NCI-H2081 (cell line): ENCODE results near the gene ALG3.

Experiments
- DNase-seq, 2 experiments: peaks; one replicate each; lab custom pipeline; 2025; lab: John Stamatoyannopoulos, UW

ALG3 gene

DNA sequence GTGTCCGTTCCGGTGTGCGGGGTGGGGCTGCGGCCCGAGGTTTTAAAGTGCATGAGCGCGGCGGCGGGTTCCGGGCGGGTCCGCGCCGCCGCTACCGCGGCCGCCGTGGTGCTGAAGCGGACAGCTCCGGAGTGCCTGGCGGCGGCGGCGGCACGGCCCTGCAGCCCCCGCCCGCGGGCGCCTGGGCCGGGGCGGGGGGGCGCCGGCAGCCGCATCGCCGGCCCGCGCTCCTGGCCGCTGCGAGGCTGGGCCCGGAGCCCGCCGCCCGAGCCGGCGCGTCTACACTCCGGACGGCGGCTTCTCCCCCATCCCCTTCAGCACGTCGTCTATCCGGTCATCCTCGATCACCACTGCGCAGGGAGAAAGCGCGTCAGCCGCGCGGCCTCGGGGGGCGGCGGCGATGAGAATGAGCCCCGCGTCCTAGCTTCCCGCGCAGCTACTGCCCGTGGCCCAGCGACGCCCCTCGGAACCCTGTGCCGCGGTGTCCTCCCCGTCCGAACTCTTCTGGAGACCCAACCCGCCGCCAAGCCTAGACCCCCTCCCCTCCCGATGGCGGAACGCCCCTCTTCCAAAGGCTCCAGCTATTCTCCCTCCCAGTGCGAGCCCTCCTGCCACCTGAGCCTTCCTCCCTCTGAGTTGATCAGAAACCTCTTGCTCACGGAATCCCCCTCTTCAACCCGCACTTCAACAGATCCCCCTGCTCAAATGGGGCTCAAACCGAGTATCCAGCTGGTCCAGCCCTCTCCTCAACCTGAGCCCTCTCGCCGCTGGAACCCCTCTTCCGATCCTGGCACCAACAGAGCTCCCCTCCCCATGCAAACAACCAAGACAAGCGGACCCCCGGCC is 11.3 kb upstream of the ALG3 start:
- DNase-seq: peak; percentile 30 to 44

DNA sequence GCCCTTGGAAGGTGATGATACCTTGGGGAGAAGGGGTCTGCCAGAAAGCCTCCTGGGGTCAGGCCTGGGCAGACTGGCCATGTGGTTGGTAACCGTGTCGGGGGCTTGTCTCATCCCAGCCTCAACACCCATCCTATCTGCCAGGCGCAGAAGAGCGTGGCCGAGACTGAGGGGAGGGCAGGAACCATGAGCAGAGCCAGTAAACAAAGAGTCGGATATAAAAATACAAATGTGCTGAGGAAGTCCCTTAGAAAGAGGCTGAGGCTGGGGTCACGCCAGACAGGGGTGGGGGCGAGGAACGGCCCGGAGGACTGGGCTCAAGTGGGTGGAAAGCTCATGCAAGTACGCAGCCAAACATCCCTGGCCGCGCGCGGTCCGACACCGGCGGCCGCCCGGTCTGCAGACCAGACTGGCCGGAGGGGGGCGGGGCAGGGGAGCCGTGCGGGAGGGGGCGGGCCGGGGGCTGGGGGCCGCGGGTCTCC is 10.7 kb upstream of the ALG3 start:
- DNase-seq: no peak

DNA sequence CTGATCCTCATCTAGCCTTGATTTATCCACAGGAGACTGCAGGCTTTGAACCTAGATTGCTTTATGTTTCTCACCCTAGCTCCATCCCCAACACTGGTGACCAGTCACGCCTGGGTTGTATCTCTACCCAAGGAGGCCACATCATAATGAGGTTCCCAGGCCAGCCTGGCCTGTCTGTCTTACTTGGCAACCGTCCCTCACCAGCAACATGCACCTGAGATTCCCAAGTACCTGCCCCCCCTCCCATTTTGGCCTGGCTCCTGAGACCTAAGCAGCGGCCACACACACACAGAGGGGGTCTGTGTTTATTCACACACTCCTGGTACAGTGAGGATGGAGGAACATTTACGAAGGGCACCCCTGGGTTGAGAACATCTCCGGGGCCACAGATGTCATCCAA is 10.2 kb upstream of the ALG3 start:
- DNase-seq: no peak

DNA sequence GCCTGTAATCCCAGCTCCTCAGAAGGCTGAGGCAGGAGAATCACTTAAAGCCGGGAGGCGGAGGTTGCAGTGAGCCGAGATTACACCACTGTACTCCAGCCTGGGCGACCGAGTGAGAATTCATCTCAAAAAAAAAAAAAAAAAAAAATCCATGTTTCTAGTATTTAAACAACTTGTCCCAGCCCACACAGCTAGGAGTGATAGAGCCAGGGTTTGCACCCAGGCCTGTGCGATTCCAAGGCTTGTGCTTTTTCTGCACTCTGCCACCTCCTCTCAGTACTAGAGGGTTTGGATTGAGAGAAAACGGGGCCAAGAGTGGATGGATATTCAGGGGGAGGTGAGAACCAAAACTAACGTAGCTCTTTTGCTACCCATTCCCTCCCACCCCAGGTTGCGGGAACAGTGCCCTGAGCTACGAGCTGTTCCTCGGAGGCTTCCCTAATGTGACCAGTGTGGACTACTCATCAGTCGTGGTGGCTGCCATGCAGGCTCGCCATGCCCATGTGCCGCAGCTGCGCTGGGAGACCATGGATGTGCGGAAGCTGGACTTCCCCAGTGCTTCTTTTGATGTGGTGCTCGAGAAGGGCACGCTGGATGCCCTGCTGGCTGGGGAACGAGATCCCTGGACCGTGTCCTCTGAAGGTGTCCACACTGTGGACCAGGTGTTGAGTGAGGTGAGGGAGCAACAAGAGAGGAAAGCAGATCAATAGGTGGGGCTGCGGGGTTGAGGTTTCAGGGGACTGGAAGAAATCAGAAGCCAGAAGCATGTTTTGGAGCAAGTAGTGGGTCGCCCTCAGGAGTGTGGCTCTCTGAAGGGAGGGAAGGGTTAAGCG is 8.5 kb upstream of the ALG3 start:
- DNase-seq: no peak

DNA sequence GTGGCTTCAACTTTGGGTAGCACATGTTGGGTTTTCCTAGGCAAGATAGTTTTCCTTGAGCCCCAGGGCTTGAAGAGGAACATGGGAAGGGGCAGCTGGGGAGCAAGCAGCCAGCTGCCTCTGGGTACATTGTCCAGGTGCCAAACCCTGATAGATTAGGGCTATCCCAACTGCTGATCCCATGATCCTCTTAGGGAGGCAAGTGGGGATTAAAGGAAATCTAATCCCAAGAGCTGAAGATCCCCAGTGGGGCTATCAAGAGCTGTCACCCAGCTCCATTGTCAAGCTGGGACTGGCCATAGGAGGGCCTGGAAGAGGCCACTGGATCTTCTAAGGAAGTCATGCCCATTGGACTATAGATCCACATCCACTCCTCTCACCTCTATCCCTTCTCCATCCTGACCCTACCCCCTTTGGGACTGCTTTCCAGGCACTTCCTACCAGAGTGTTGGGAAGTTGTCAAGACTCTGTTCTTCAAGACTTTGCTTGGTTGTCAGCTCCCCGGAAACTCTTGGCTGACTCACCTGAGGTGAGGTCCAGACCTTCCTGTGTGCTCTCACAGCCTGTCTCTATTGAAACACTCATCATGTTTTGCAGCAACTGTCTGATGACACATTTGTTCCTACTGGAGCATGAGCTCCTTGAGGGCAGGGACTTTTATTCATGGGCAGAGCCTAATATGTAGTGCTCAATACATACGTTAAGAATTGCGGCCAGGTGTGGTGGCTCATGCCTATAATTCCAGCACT is 6.7 kb upstream of the ALG3 start:
- no peak for DNase-seq

DNA sequence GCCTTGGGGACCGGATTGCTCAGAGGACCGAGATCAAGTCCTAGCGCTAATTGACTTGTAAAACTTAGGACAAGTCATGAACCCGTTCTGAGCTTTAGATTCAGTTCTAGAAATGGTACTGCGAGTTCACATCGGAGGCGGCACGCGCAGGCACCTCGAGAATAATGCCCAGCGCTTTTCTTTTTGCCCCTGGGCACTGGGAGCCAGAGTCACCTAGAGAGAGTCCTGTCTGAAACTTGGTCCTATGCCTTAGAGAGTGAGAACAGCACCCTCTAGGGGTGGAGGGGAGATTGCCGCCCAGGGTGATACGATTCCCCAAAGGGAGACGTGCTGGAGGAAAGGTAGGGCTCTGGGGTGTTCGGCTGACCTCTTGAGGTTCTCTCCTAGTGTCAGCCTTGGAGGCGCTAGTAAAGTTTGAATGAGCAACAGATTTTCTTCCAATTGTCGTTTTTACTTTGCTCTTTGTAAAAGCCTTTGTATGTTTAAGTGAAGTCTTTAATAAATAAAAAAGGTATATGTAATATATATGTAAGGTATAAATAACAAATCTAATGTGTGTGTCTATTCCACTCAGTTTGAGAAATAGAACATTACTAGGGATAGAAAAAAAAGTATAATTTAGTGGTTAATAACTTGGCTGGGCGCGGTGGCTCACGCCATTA is 1.5 kb upstream of the ALG3 start:
- DNase-seq: peak; percentile 97

DNA sequence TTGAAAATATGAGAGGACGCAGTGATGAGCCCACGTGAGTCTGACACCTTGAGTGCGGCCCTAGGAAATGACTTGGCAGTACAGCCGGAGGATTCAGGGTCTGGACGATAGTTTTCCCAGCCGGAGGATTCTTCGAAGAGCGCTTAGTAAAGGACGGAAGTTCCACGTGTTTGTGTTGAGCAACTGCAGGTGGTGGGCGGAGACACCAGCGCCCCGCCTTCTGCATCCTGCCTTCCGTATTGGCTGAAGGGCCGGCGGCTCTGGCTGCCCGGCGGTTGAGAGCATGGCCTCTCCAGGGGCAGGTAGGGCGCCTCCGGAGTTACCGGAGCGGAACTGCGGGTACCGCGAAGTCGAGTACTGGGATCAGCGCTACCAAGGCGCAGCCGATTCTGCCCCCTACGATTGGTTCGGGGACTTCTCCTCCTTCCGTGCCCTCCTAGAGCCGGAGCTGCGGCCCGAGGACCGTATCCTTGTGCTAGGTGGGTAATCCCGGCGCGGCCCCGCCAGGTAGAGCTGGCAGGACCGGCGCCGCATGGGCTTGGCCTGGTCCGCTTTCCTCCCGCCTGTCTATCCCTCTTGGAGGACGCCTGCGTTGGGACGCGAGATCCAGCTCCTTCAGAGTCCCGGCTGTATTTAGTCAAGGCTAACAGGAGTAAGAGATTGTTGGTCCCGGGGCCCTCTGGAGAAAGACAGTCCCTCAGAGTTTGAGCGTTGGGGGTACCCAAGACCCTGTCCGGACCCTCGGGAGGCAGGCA is 827 bp upstream of the ALG3 start, which contains the start of gene EEF1AKMT4:
Gene EEF1AKMT4, plus strand, starts transcription at position 261 of the 755 bp plus-strand sequence. Its CDS starts 23 bp downstream, at position 284.
- peak; percentile 99 to 100 for DNase-seq

DNA sequence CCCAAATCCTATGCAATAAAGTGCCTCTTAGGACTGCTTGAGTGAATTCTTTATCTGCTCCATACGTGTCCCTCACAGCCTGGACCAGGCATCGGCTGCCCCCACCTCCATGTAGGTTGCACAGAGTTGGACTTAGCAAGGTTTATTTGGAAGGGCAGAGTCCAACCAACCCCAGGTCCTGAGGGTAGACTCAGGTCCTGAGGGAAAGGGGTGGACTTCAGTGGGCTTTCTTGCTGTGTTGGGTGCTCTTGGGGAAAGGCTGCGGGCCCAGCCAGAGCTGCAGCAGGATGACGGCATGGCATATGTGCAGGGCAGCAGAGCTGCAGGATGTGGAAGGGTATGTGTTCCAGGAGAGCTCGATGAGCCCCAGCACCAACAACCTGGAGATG is 6.5 kb downstream of the ALG3 start:
- no peak for DNase-seq

DNA sequence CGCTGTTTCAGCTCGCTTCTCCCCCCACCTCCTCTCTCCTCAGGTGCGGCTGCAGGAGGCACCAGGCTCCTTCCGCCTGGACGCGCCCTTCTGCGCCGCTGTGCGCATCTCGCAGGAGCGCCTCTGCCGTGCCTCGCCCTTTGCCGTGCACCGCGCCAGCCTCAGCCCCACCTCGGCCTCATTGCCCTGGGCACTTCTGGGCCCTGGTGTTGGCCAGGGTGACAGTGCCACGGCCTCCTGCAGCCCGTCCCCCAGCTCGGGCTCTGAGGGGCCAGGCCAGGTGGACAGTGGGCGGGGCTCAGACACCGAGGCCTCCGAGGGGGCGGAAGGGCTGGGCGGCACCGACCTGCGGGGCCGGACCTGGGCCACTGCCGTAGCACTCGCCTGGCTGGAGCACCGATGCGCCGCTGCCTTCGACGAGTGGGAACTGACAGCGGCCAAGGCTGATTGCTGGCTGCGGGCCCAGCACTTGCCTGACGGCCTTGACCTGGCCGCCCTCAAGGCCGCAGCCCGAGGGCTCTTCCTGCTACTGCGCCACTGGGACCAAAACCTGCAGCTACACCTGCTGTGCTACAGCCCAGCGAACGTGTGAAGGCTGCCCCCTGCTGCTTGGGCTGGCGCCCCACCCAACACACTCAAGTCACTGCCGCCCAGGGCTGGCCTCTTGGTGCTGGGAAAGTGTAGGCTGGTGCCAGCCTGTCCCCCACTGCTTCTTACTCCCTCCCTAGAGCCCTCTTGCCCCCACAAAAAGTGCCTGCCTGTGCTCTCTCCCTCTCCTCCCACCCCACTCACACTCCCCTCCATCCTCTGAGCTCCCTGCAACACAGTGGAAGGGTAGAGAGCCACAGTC is 7.1 kb downstream of the ALG3 start:
- DNase-seq: peak in 1 of 2 experiments; percentile 30

DNA sequence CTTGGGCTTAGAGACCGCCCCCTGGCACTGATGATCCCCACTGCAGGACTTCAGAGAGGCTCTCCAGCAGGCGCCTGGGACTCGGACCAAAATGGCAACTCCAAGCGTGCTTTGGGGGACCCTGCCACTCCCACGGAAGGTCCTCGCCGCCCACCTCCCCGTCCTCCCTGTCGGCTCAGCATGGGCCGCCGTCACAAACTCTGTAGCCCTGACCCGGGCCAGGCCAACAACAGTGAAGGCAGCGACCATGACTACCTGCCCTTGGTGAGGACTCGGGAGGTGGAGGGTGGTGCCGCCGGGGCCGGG is 7.7 kb downstream of the ALG3 start:
- DNase-seq: no peak

DNA sequence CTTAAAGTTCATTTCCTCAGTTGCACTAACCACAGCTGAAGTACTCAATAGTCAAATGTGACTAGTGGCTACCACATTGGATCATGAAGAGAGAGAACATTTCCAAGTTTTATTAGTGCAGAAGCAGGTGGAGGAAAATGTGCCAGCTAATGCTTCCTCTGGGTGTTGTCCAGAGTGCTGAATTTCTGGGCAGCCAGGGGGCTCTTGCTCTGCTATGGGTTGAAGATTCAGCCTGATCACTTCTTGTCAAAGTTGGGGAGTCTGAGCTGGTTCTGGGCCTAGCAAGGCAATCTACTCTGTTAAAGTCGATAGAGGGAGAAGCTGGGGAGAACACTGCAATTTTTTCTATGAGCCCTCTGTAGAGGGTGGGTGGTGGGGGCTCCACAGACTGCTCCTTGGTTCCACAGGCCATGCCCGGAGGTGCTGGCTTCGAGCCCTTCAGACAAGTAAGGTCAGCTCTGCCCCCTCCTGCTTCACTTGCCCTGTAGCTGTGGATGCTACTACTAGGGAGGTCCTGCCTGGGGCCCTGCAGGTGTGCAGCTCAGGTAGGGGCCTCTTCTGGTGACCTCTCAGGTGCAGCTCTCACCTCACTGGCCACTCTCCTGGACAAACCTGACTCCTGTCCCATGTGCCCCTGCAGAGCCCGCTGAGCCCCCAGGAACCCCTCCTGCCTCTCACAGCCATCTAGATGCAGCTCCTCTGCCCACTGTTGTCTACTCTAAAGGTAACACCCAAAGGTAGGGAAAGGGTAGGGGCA is 8.2 kb downstream of the ALG3 start:
- DNase-seq: no peak

DNA sequence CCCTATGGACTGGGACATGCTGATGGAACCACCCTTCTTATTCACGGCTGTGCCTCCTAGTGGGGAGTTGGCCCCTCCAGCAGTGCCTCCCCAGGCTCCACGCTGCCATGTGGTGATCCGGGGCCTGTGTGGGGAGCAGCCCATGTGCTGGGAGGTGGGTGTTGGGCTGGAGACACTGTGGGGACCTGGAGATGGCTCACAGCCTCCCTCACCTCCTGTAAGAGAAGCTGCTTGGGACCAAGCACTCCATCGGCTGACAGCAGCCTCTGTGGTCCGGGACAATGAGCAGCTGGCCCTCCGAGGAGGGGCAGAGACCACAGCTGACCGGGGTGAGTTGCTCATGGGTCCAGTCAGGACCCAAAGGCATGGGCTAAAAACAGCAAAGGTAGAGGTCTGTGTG is 9.1 kb downstream of the ALG3 start:
- DNase-seq: no peak

DNA sequence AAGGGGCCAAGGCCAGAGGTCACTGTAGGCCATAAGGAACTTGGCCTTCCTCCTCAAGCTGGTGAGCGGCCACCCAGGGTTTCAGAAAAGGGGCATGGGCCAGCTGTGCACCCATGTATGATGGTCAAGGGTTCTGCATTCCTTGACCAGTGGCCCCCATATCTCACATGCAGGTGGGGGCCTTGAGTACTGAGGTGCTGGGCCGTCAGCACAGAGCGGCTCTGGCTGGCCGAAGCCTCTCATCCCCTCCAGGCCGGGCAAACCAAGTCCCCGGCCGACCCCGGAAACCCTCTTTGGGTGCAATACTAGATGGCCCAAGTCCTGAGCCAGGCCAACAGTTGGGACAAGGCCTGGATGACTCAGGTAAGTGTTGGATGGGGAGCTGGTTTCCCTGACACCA is 9.5 kb downstream of the ALG3 start:
- no peak for DNase-seq

DNA sequence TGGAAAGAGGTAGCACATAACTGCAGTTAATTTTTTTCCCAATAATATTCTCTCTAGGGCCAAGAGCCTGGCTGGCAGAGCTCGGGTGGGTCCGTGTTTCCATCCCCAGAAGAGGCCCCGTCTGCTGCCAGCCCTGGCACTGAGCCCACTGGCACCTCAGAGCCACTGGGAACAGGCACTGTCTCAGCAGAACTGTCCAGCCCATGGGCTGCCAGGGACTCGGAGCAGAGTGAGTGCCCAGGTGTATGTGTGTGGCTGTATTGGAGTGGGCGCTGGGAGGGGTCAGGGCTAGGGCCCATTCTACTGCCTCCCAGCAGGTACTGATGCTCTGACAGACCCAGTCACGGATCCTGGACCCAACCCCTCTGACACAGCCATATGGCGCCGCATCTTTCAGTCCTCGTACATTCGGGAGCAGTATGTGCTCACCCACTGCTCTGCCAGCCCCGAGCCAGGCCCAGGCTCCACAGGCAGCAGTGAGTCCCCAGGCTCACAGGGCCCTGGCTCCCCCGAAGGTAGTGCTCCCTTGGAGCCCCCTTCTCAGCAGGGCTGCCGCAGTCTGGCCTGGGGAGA is 10.4 kb downstream of the ALG3 start:
- no peak for DNase-seq

DNA sequence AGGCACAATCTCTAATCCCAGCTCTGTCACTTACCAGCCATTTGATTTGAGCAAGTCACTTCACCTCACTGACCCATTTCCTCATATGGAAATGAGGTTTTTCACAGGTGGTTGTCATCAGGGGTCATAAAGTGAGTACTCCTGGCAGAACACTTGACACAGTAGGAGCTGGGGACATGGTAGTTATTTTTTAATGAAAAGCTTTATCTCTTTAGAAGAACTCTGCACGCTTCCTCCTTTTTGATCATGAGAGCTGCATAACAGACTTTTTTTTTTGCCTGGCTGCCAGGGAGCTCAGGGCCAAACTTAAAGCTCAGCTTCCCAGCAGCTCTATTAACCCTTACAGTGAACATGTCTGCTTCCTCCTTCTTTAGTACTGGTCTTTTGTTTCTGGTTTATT is 11.0 kb downstream of the ALG3 start:
- DNase-seq: peak in 1 of 2 experiments; percentile 37

DNA sequence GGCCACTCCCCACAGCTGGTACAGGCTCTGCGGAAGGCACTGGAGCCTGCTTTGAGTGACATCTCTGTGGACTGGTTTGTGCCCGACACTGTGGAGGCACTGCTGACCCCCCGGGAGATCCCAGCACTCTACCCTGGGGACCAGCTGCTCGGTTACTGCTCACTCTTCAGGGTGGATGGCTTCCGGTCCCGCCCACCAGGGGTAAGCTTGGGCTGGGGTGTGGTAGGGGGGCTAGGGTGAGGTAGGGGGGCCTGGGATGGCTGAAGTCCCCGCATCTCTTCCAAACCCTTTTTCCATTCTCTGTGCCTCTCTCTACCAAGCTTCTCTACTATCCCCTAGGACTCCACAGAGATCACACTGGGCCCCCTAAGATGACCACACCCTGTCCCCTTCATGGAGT is 11.6 kb downstream of the ALG3 start:
- no peak for DNase-seq

DNA sequence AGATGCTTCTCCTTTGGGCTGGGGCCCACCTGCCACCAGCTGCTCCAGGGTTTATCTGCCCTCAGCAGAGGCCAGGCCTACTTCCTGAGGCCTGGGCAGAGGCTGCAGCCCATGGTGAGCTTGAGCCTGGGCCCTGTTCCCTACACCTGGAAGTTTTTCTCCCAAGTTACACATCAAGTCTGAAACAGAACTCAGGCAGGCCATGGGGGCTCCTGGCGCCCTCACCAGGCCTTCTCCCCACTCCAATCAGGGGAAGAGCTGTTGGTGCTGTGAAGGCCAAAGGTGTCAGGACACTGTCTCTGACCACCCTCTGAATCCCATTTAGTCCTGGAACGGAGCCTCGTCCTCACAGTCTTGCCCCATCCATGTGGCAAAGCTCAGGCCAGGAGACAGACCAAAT is 12.1 kb downstream of the ALG3 start:
- DNase-seq: no peak

DNA sequence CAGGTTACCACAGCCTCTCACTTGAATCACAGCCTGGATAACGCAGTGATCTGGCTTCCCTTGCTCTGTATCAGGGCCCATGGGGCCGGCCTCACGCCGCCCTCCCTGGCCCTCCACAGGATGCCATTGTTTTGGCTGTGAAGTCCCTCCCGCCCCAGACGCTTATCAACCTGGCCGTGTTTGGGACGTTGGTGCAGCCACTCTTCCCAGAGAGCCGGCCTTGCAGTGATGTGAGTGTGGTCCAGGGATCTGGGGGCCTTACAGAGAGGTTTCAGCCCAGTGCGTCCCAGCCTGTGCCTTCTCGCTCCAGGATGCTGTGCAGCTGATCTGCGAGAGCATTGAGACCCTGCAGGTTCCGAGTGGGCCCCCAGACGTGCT is 12.7 kb downstream of the ALG3 start:
- DNase-seq: no peak

DNA sequence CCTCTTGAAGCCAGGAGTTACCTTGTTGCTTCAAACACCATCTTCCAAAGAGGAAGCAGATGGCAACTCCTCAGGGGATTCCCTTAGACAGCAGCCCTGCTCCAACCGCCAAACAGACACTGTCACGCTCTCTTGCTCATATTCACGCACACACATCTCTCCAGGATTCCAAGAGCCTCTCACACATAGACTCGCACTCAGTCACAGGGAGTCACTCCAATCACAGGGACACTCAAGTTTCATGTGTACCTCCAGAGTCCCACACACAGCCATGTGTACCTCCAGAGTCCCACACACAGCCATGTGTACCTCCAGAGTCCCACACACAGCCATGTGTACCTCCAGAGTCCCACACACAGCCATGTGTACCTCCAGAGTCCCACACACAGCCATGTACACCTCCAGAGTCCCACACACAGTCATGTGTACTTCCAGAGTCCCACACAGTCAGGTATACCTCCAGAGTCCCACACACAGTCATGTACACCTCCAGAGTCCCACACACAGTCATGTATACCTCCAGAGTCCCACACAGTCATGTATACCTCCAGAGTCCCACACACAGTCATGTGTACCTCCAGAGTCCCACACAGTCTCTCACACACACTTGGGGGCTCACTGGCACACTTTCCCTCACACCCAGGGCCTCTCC is 13.3 kb downstream of the ALG3 start:
- no peak for DNase-seq
